ENCODE results near the gene MRPL34.

GRCh38 chr19:17330262-17331044 is 24.8 kb downstream of the MRPL34 start:
- TF ChIP-seq CTCF (IDR thresholded peaks at IDR 0.05) (no peak), POLR2A (IDR thresholded peaks at IDR 0.05; ENCODE audit: low read depth) (no peak), POLR2AphosphoS5 (IDR thresholded peaks at IDR 0.05) (no peak), EP300 (IDR thresholded peaks at IDR 0.05) (no peak)
